AG08395 (cell line): ENCODE results near the gene APH1B.

Experiments
- DNase-seq: peaks from one replicate; pipeline ENCODE4 v3.0.0; 2012; ENCODE audit warnings: mixed read lengths, low spot score

The APH1B gene

DNA sequence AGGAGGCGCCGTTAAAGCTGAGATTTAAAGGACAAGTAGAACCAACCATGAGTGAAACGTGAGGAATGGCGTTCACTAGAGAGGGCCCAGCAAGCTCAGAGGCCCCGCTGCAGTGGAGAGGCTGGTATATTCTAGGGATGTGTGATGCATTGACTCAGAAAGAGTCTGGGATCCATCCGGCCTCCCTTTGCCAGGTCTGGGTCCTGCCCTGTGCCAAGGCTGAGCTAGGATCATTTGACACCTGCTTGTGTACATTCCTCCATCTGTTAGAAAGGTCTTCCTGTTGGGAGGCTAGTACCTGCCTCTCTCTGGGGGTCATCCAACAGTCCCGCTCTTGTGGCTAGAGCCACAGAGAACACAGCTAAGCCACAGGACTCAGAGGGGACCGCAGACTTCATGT lies 75.9 kb downstream of the APH1B start:
- DNase-seq = no peak

DNA sequence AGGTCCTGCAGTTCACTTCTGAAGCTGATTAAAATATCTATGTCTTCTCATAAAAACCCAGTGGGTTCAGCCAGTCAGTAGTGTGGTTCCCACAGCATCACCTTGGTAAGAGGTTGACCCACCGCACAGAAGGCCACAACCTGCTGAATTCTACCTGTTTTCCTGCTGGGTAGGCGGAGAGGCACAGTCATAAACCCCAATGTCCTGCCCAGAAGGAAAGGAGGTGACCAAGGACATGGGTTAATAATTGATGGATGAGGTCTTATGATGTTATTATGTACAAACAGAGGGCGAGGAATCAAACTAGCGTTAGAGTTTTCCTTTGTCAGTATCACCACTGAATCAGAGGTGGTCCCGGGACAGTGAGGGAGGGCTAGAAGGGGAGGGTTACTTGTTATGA lies 76.5 kb downstream of the APH1B start:
- DNase-seq = no peak

DNA sequence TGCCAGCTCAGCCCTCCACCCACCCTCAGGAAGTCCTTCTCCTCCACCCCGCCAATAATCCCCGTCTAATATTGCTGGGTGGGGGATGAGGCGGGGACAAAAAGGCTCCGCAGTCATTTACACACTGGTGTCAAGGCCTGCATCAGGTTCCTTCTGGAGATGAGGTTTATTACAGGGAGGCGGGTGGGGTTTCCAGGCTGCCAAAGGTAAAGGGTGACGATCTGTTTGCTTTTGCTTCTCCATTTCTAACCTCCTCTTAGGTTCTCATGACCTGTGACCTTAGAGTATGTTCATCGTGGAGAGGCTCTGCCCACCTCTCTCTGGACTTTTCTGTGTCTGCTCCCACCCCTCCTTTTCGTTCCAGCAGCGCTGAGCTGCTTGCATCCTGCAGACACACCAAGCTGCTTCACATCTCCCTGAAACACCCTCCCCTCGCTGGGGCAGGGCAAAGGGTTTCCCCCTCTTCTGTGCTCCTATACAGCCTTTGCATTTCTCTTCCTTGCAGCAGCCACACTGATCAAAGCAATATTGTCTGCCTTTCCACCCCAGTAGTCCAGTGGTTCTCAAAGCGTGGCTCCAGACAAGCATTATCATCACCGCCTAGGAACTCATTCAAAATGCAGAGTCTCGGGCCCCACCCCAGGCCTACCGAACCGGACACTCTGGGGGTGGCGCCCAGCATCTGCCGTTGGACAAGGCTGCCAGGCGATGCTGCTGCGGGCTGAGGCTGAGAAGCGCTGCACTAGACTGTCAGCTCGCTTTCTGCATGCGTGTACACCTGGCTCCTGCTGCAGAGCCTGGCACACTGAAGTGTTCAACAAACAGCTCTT lies 77.6 kb downstream of the APH1B start:
- no peak for DNase-seq

DNA sequence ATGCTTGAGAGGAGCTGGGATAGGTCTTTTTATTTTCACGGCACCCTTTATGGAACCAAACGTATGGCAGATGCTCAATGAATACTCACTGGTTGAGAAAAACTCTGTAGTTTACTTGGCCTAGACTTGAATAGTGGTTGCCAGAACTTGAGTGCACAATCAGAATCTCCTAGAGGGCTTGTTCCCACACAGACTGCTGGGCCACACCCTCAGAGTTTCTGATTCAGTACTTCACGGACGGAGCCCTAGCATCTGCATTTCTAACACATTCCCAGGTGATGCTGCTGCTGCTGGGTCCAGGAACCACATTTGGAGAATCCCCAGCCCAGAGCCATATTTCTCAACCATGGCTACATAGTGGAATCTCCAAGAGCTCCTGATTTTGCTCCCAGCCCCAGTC lies 79.7 kb downstream of the APH1B start:
- DNase-seq = no peak

DNA sequence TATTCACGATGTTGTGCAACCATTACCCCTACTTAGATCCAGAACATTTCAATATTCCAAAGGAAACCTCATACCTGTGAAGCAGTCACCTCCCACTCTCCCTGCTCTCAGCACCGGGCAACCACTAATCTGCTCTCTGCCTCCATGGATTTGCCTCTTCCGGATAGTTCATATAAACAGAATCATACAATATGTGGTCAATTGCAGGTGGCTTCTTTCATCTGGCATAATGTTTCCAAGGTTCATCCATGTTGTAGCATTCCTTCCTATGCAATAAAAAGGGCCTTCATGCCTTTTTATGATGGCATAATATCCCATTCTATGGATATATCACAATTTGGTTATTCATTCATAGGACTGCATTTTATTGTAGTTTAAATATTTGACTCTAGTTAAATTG lies 80.3 kb downstream of the APH1B start:
- DNase-seq = no peak

DNA sequence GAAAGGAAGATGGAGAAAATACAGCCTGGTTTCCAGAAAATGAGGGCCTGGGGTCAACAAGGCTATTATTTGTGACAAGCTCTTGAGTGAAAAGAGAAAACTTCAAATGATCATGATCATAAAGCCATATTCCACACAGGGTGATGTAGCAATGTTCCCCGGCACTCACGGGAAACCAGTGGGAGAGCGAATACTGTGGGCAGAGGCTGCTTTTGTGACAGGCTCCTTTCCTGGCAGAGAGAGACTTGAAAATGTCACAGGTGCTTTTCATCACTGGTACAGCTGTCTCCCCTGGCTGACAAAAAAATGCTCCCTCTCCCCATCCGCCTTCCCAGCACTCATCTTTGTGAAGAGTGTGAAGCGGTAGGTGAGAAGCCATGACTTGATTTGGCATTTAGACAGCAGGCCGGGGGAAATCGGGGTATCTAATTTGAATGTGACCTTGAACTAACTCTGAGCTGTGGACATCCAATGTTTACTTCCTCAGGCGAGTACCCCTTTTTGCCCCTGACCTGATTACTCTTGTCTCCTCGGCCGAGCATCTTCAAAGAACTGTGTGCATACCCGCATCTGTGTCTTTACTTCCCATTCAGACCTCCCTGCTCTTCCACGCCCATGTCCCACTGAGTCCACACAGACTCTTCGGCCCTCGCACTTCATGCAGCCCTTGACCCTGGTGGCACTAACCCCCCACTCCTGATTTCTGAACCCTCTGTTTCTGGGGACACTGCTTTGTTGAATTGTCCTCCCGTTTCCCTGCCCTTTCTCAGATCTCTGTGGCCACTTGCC lies 81.0 kb downstream of the APH1B start:
- DNase-seq = no peak
